GM21360 (cell line): ENCODE measurements around the gene LPAR3.
"Not testable (repeated sequence)": the region's sequence is repeated elsewhere in the genome, so short reads cannot be mapped to it uniquely, and the experiment has no call there.

ENCODE experiments used
- ATAC-seq: cut with Tn5 transposase; IDR thresholded peaks from one replicate; pipeline ENCODE4 v1.9.1; 2021; ENCODE audit warnings: mild to moderate bottlenecking, moderate library complexity; ENCODE audit not compliant: unreplicated experiment

LPAR3 gene, protein sequence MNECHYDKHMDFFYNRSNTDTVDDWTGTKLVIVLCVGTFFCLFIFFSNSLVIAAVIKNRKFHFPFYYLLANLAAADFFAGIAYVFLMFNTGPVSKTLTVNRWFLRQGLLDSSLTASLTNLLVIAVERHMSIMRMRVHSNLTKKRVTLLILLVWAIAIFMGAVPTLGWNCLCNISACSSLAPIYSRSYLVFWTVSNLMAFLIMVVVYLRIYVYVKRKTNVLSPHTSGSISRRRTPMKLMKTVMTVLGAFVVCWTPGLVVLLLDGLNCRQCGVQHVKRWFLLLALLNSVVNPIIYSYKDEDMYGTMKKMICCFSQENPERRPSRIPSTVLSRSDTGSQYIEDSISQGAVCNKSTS

DNA sequence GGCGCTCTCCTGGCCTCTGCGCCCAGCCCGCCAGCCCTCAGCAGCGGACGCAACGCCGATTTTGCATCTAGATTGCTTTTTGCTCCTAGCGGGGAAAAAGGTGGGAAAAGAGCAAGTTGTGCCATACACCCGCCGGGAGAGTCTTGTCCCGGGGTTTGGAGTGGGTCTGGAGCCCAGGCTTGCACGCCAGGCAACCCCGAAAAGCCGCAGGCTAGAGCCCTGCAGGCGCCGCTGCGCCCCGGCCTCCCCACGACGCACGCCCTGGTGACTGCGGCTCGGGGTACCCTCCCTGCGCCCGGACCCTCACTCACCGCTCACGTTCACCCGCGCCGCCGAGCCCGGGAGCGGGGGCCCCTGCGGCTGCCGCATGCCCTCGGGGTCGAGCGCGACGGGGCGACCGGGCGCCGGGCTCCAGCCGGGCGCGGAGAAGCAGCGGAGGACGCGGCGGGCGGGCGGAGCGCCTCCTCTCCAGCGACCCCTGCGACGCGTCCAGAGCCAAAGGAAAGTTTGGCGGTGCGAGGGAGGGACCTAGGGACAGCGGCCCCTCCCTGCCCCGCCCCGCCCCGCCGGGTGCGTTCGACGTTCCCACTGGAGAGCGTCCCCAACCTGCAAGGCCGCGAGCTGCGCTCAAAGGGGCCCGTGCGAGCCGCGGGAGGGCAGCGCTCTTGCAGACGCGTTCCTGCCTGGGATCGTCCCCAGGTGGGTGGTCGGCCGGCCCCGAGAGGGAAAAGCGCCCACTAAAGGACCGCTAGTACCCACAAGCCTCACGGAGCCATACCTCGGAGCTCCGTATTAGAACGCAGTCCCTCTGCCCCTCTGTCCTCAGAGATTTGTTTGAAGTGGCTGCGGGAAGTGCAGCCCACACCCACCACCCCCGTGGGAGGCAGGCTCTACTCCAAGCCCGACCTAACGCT is at the start of gene LPAR3:
Gene LPAR3 (minus strand): TSS at position 502 of the 914 bp plus-strand sequence. CDS start 27,086 bp downstream, outside the sequence.
- no peak for ATAC-seq

DNA sequence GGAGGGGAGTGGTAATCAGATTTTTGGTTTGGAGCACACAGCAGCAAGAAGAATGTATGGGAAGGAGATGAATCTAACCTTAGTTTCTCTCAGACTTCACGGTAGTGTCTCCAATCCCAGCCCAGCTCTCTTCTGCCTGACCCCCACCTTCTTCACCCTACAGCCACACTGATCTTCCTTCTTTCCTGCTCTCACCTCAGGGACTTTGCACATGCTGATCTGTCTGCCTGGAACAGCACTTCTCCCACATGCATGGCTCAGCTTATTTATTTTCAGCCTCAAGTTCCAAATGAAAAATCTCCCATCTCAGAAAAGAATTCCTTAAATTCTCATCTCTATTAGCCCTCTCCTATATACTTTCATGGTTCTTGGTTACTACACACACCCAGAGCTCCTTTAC is 48.8 kb upstream of the LPAR3 start:
- no peak for ATAC-seq

DNA sequence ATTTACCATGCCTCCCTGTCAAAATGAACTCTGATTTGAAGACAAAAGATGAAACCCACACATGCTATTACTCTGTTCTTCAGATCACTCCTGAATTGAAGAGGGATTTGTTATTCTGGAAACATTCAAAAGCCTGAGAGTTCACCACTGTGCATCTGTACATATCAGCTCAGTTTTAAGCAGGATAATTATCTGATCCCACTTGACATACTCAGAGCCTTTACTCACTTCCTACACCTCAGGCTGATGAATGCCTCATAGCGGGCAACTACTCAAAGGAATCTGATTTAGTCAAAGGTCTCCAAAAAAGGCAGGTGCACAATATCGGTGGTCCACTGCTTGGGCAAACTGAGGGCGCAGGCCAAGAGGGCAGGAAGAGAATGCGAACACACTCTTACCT is 47.5 kb upstream of the LPAR3 start:
- ATAC-seq: no peak

DNA sequence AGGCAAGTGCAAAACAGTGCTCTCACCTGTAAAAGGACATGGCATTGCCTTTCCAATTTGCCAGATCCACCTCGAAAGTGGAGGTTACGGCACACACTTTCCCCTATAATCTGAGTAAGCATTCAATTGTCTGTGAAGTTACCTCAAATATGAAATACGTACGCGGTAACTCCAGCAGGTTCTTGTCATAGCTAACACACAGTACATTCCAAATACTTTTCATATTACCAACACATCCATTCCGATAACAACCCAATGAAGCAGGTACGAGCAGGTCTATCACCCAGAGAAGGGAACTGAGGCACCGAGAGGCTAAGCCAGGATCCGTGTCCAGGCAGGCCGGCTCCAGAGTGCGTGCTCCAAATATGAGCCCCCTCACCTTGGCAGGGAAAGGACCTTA is 46.8 kb upstream of the LPAR3 start:
- ATAC-seq: no peak

DNA sequence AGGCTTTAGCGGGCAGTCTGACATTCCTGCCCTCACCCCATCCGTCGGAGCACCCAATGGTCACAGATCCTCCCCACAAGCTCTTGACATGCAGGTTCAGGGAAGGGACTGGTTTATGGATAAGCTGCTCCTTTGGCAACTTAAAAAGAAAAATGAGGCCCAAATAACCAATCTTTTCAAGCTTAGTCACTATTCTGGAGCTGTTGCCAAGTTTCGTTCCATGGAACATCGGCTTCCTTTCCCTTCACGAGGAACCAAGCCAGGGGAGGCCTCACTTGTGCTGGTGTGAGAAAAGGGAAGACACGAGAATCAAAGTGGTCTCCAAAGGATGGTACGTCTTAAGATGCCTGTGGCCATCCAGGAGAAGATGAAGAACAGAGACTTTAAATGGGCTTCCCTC is 46.1 kb upstream of the LPAR3 start:
- no peak for ATAC-seq

DNA sequence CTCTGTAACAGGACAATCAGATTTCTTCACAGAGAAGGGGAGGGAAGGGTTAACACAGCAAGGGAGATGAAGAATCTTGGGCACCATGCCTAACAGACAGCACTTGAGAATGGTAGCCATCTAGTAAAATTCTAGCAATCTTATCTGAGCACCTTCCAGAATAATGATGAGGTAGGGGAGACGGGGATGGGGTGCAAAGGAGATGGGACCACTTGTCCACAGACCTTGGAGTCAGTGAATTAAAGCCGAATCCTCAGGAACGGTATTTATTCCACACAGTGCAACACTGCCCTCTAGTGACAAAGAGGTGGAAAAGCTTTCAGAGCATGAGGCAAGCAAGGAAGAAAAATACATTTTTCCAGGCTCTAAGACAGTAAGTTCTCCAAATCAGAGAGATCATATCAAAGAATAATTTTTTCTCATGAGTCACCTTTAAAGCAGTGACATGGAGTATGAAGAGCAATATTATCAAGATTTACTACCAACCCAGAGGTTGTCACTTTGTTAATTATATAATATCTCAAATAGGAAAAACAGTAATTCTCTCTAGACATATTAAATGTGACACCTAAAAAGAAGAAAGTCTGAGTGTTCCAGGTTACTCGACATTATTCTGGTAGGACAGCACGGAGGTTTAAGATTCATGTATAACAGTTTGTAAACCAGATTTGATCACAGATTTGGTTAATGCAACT is 43.3 kb upstream of the LPAR3 start:
- ATAC-seq: no peak

DNA sequence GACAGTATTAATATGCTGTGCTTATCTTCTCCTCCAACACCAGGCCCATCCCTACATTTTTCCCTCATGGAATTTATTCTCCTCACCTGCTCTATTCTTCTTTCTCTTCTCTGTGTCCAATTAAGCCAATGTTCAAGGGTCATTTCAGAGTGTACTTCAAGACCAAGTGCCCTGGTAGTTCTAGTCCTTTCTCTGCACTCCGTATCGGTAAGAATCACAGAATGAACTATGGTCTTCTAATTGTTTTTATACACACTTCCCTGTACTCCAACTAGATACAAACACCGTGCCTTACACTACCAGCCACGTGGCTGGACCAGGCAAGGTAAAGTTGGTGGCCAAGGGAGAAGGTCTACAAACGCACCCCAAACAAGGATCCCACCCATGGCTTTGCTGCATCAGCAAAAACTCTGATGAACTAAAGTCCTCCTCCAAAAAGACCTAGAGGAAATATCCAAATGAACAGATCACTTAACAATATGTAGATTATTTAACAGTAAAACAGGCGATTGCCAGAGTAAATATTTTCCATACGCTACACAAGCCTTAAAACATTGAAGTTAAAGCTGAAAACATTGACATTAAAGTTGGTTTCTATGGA is 40.1 kb upstream of the LPAR3 start:
- ATAC-seq: no peak

DNA sequence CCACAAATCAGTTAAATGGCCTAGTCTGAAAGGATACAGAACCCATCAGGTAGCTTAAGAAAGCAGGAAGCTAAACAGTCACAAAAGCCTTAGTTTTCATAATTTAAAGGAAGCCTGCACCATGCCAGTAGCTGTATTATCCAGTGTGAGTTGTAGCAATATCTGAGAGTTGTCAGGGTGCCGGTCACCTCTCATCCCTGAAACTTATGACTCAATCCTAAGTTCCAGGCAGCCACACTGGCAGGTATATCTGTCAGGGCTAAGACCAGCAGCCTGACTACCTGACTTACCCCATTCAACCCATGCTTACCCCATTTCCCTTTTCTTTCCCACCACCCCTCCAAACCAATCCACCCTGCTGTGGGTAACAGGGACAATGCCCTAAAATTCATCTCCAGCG is 37.8 kb upstream of the LPAR3 start:
- no peak for ATAC-seq

DNA sequence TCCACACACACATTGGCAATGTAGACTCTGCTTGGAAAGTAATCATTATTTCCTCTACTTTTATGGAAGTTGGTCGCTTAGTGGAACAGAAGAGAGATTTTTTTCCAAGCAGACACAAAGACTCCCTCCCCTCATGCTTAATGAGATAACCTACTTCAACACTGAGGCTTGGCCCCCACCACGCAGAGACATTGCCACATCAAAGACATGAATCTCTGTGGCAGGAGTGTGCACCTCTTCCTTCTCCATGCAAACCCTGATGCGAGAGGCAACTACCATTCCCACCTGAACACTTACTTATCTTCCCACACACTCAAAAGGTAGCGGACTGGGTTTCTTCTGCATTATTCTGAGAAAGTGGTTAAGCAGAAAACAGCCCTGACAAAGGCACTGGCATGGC is 37.3 kb upstream of the LPAR3 start:
- no peak for ATAC-seq

DNA sequence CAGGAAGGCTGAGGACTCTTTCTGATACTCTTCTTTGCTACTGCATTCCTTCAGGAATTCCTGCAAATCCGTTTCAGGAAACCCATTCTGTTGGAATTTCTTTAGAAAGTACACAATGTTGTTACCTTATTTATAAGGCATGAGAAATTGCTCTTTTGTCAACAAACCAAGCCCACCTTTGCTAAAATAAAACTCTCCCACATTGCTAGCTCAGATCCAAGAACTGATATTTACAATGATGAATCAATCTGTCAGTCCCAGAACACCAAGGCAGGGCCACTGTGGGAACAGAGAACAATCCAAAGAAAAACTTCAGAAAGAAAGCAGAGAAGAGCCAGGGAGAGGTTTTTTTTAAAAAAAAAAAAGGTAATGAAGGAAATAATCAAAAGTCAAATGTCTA is 36.6 kb upstream of the LPAR3 start:
- no peak for ATAC-seq

DNA sequence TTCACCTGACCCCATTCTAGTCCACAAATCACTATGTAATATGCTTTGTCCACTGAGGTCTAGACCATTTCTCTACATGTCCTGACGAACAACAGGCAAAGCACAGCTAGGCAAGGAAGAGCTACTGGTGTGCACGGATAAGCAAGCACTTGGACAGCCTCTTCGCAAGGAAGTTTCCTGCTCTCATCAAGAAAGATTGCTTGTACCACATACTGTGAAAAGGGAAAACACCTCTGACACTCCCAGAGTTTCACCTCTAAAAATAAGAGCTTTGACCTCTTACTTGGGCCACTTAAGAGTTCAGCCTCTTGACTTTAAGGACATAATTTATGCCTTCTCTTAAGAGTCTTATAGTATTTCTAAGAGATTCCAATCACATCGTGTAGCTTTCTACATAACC is 36.0 kb upstream of the LPAR3 start:
- ATAC-seq: no peak

DNA sequence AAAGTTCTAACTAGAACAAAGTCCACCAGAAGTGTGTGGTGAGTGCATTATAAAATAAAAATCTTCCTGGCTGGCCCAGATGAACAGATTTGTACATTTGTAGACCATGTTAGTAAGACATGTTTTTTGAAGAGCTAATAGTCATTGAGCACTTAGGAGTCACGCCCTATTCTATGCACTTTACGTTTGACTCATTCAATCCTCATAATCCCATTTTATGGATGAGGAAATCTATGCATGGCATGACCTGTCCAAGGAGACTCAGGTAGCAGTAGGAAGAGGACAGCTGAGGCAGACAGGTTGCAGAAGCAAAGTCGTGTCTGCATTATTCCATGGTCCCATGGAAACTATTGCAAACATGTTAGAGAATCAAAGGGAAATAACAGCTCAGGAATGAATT is 30.3 kb upstream of the LPAR3 start:
- no peak for ATAC-seq

DNA sequence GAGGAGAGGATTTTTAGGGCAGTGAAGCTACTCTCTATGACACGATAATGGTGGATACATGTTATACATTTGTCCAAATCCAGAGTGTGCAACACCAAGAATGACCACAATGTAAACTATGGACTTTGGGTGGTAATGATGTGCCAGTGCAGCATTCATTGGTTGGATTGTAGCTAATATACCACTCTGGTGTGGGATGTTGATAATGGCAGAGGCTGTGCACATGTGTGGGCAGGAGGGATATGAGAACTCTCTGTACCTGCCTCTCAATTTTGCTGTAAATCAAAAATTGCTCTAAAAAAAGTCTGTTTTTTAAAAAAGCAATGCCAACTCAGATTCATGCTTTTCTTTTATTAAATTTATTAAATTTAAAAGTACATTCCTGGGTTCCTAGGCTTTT is 27.2 kb upstream of the LPAR3 start:
- no peak for ATAC-seq

DNA sequence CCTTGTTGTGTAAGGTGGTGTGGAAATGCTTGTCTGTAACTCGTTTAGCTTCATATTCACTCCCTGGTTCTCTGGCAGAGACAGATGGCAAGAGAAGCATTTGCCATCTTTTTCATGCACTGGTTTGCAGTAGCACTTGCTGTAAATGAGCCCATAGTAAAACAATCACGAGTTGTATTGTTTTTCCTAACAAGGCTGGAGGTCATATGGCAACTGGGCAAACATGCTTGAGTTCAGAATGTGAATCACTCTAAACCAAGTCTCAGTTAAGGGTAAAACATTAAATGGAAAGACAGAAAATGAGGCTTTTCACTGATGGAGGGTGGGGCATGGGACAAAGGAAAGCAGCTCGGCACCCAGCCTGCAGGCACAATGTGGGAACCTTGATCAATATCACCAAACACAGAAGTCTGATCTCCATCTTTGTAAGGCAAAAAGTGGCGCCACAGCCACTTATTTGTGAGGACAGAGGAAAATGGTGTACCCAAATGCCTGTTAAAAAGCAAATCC is 26.5 kb upstream of the LPAR3 start:
- no peak for ATAC-seq

DNA sequence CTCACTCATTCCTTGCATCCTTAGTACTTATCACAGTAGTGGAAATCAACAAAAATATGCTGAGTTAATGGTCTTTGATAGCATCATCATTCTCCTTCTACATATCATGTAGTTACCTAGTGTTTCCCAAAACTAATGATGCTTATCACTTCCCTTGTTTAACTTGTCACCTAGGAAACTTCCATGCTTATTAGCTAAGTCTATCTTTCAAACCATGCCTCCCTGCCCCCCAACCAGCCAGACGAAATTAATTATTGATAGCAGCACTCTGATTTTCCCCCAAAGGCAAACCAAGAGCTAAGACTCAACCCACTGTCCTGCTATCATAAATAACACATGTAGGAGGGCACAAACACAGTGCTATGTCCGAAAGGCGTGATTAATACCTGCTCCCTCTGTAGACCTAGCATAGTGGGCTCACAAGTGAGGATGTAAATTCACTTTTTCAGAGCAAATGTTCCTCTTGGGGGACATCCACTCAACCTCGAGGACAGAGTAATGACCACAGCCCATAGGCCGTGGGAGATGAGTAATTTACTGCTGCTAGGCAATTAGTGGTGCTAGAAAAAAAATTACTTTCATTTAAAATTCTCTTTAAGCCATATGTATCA is 25.8 kb upstream of the LPAR3 start:
- ATAC-seq: no peak

DNA sequence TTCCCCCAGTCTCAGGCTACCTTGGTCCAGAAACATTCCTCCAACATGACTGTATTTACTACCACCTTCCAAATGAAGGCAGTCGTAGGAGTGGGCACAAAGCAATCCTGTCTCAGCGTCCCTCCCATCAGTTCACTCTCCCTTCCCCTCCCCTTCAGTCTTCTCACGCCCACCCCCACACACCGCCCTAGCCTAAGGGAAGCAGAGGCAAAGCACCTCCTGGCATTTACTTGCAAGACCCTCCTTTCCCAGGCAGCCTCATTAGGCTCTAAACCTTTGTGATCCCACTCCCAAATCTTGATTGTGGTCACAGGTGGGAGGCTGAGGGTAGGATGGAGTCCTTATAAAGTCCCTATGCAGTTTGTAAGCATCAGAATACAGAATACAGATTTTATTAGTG is 23.9 kb upstream of the LPAR3 start:
- no peak for ATAC-seq

DNA sequence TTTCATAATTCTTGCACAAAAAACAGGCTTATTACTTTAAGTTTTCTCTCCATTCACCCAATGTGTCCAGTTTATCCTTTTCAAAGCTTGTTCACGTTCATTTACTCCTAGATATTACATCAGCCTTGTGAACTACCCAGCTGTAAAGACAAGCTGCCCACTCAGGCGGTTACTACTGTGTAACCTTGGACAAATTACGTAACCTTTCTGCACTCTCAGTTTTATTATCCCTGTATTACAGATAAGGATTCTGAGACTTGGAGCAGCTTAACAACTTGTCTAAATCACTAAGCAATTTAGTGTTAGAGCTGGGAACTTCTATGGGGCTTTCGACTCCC is 20.5 kb upstream of the LPAR3 start:
- peak; percentile 66 for ATAC-seq

DNA sequence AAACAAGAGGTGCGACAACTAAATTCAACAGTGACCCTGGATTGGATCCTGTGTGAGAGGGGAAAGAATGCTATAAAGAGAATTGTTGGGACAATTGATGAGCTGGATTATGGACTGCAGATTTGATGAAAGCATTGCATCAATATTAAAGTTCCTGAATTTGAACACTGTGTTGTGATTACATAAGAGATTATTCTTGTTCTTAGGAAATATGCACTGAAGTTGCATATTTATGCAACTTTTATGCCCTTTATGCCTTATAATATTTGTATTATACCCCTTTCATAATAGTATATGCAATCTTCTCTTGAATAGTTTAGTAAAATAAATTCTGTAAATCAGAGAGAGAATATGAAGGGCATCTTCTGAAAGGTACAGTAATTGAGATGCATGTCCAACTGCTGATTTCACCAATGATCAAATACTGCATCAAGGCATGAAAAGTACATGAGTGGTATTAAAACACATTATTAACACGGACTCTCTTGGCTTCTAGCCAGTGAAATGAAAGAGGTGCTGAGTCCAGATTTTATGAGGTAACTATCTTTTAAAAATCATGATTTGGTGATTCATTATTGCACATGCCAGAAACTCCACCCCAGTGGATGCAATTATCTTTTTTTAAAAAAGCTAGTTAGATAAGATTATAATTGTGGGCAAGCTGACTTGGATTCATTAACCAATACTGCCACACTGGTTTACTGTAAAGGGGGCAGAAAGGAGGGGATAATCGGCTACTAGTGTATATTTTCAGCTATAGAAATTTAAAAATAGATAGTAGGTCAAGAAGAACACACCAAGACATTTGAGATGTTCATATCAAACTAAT is 19.9 kb upstream of the LPAR3 start:
- ATAC-seq: no peak

DNA sequence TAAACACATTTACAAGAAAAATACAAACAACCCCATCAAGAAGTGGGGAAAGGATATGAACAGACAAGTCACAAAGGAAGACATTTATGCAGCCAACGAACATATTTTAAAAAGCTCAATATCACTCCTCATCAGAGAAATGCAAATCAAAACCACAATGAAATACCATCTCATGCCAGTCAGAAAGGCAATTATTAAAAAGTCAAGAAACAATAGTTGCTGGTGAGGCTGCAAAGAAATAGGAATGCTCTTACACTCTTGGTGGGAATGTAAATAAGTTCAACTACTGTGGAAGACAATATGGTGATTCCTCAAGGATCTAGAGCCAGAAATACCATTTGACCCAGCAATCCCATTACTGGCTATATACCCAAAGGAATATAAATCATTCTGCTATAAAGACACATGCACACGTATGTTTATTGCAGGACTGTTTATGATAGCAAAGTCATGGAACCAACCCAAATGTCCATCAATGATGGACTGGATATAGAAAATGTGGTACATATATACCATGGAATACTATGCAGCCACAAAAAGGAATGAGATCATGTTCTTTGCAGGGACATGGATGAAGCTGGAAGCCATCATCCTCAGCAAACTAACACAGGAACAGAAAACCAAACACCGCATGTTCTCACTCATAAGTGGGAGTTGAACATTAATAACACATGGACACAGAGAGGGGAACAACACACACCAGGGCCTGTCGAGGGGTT is 15.9 kb upstream of the LPAR3 start:
- ATAC-seq: not testable (repeated sequence)
